HL-60 (cell line): ENCODE results near the gene SLC44A5.
"Not testable (repeated sequence)": the region's sequence is repeated elsewhere in the genome, so short reads cannot be mapped to it uniquely, and the experiment has no call there.

Experiments
- POLR2AphosphoS5 ChIP-seq: IDR thresholded peaks from 2 replicates; pipeline ENCODE4 v1.6.1; 2012; ENCODE audit warnings: low read depth
- TF ChIP-seq, protein P1 (sequence below): IDR thresholded peaks from one replicate; pipeline ENCODE4 v1.5.1; 2011; ENCODE audit warnings: low read length, control low read depth, inconsistent platforms; ENCODE audit not compliant: insufficient read depth
- TF ChIP-seq, protein P2 (sequence below): IDR thresholded peaks from 2 replicates; pipeline ENCODE4 v1.6.1; 2012; ENCODE audit warnings: low read depth; ENCODE audit not compliant: insufficient replicate concordance

DNA sequence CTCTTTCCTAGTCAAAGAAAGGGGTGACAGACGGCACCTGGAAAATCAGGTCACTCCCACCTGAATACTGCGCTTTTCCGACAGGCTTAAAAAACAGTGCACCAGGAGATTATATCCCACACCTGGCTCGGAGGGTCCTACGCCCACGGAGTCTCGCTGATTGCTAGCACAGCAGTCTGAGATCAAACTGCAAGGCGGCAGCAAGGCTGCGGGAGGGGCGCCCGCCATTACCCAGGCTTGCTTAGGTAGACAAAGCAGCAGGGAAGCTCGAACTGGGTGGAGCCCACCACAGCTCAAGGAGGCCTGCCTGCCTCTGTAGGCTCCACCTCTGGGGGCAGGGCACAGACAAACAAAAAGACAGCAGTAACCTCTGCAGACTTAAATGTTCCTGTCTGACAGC lies 134.4 kb downstream of the SLC44A5 start:
- TF ChIP-seq, protein P1, sequence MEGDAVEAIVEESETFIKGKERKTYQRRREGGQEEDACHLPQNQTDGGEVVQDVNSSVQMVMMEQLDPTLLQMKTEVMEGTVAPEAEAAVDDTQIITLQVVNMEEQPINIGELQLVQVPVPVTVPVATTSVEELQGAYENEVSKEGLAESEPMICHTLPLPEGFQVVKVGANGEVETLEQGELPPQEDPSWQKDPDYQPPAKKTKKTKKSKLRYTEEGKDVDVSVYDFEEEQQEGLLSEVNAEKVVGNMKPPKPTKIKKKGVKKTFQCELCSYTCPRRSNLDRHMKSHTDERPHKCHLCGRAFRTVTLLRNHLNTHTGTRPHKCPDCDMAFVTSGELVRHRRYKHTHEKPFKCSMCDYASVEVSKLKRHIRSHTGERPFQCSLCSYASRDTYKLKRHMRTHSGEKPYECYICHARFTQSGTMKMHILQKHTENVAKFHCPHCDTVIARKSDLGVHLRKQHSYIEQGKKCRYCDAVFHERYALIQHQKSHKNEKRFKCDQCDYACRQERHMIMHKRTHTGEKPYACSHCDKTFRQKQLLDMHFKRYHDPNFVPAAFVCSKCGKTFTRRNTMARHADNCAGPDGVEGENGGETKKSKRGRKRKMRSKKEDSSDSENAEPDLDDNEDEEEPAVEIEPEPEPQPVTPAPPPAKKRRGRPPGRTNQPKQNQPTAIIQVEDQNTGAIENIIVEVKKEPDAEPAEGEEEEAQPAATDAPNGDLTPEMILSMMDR: not testable (repeated sequence)
- not testable (repeated sequence) for TF ChIP-seq POLR2AphosphoS5
- TF ChIP-seq, protein P2, sequence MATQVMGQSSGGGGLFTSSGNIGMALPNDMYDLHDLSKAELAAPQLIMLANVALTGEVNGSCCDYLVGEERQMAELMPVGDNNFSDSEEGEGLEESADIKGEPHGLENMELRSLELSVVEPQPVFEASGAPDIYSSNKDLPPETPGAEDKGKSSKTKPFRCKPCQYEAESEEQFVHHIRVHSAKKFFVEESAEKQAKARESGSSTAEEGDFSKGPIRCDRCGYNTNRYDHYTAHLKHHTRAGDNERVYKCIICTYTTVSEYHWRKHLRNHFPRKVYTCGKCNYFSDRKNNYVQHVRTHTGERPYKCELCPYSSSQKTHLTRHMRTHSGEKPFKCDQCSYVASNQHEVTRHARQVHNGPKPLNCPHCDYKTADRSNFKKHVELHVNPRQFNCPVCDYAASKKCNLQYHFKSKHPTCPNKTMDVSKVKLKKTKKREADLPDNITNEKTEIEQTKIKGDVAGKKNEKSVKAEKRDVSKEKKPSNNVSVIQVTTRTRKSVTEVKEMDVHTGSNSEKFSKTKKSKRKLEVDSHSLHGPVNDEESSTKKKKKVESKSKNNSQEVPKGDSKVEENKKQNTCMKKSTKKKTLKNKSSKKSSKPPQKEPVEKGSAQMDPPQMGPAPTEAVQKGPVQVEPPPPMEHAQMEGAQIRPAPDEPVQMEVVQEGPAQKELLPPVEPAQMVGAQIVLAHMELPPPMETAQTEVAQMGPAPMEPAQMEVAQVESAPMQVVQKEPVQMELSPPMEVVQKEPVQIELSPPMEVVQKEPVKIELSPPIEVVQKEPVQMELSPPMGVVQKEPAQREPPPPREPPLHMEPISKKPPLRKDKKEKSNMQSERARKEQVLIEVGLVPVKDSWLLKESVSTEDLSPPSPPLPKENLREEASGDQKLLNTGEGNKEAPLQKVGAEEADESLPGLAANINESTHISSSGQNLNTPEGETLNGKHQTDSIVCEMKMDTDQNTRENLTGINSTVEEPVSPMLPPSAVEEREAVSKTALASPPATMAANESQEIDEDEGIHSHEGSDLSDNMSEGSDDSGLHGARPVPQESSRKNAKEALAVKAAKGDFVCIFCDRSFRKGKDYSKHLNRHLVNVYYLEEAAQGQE: not testable (repeated sequence)
